GM12878 (cell line): ENCODE results near the gene GALNTL6.

Experiments
- CTCF ChIP-seq, 3 experiments: IDR thresholded peaks in 2 of 3; conservative IDR thresholded peaks in 1 of 3; 2 replicates each; pipeline ENCODE4 v1.5.1; 2011; ENCODE audit warnings: low read depth in 3 of 3, low read length in 3 of 3, mild to moderate bottlenecking in 3 of 3, control low read depth in 2 of 3, moderate library complexity in 2 of 3, inconsistent platforms in 1 of 3, mixed read lengths in 1 of 3; ENCODE audit not compliant: control insufficient read depth in 2 of 3, insufficient read depth in 1 of 3; ENCODE audit errors: extremely low read depth in 1 of 3
- GATAD2B ChIP-seq: fragments of 450-650 bp; conservative IDR thresholded peaks from 2 replicates; pipeline ENCODE4 v1.6.1; 2017; ENCODE audit warnings: low read depth, mild to moderate bottlenecking, moderate library complexity
- RAD51 ChIP-seq: fragments of 450-650 bp; IDR thresholded peaks from 2 replicates; pipeline ENCODE4 v1.6.1; 2016; ENCODE audit warnings: moderate library complexity, mild to moderate bottlenecking, inconsistent platforms
- YY1 ChIP-seq: IDR thresholded peaks from 2 replicates; pipeline ENCODE4 v1.6.1; 2011; ENCODE audit warnings: low read depth, mild to moderate bottlenecking, low read length

DNA sequence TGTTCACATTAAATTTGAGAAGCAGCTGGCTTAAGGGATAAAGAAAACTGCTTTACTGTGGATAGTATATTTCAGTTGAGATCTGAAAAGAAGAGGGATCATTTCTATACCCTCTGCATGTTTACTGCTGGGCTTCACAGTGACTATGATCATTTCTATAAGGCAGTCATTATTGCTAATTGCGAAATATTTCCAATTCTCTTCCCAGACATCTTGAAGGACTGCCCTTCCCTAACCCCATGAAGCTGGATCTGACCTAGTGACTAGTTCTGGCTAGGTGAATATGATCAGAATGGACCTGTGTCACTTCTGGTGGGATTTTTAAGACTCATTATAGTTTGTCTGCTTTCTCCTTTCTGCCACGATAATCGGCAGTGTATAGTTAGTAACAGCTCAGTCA is 848.9 kb downstream of the GALNTL6 start:
- TF ChIP-seq YY1, result no peak
- TF ChIP-seq RAD51, result no peak
- no peak for TF ChIP-seq GATAD2B
- TF ChIP-seq CTCF (IDR thresholded peaks at IDR 0.05 in 2 of 3, conservative IDR thresholded peaks at IDR 0.05 in 1 of 3; ENCODE audit: control insufficient read depth in 2 of 3, extremely low read depth in 1 of 3, insufficient read depth in 1 of 3, low read depth in 3 of 3, low read length in 3 of 3), result no peak
